Left lung (tissue), 10 donors: ENCODE results near the gene ATP7B. TPM values are rescaled to one million over a fixed set of nuclear protein-coding genes. Genes with fewer than 3 reads are reported as not detected.

ENCODE experiments used
- ATAC-seq: fragments of 200-7000 bp; cut with Tn5 transposase; one replicate; pipeline ENCODE4 v1.9.1; 2020; ENCODE audit warnings: moderate library complexity
- DNase-seq, 4 donors: peaks; one replicate each; pipeline ENCODE4 v3.0.0-alpha.2; 2013 to 2020
- H3K27ac ChIP-seq, 2 donors: fragments of 200-600 bp; sonication (generic) in 1 of 2; one replicate each; pipeline versions ENCODE4 v1.5.0 to v1.8.0; 2020 to 2021
- H3K27me3 ChIP-seq, 2 donors: fragments of 200-600 bp; sonication (generic) in 1 of 2; one replicate each; pipeline versions ENCODE4 v1.5.0 to v1.8.0; 2020 to 2021
- H3K36me3 ChIP-seq, 2 donors: fragments of 200-600 bp; sonication (generic) in 1 of 2; one replicate each; pipeline versions ENCODE4 v1.5.0 to v1.8.0; 2020 to 2021
- H3K4me1 ChIP-seq, 2 donors: fragments of 200-600 bp; one replicate each; pipeline ENCODE4 v1.8.0; 2021
- H3K4me3 ChIP-seq, 2 donors: fragments of 200-600 bp; sonication (generic) in 1 of 2; one replicate each; pipeline versions ENCODE4 v1.5.0 to v1.8.0; 2020 to 2021; ENCODE audit warnings: mild to moderate bottlenecking in 1 of 2
- H3K9me3 ChIP-seq, 2 donors: fragments of 200-600 bp; sonication (generic) in 1 of 2; one replicate each; pipeline versions ENCODE4 v1.5.0 to v1.8.0; 2020 to 2021
- CTCF ChIP-seq, 2 donors: fragments of 200-600 bp; sonication (generic) in 1 of 2; IDR thresholded peaks; one replicate each; pipeline versions ENCODE4 v1.5.0 to v1.8.0; 2021; ENCODE audit warnings: antibody characterized with exemption in 2 of 2
- intact Hi-C, 2 donors: fragments of 100-400 bp; cut with DNase I; formaldehyde crosslinking; loops; one replicate each; pipeline versions ENCODE4 v1.11.2 to v1.14.2; 2022
- polyA plus RNA-seq, 6 donors: library from polyadenylated mRNA; unstranded; fragments of 120-200 nt; gene quantifications; one replicate each; pipeline ENCODE4 v1.2.1, GENCODE V29; 2013; ENCODE audit not compliant: insufficient read length in 6 of 6
- total RNA-seq, 2 donors: library from RNA; stranded (reverse); fragmentation: NEBNext Ultra II Directional; extraction: Animal tissue kit (Norgen Biotek cat#: 25700); gene quantifications; one replicate each; pipeline ENCODE4 v1.2.1, GENCODE V29; 2021
- donor health status: DM: no; HTN: yes; CAD: no.
- donor health status: DM: no; HTN: no; CAD: no.

ATP7B gene
- total and polyA plus RNA-seq, 8 donors: 5.9 to 20.5 (median 18.4) TPM

DNA sequence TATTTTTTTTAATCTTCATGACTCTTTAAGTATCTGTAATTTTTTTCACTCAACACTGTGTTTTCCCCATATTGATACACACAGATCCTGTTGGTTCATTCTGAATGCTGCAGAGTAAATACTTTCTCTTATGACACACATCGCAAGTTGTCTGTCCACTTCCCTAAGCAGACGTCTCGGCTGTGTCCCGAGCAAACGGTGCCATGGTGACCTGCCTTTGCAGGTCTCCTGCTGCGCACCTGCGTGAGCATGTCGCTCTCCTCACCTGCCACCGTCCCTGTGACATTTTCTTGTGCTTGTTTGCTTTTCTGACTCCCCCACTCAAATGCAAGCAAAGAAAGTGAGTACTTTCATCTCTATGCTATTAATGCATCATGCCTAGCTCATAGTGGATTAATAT lies 91.7 kb downstream of the ATP7B start:
- Histone ChIP-seq H3K9me3 (no peaks in the 10 kb centered on the region), H3K27ac (no peak overlapping the region), H3K4me1 (no peaks in the 10 kb centered on the region), H3K4me3 (no peak overlapping the region), H3K36me3 (peaks cover 0 to 5% of the 10 kb centered on the region in 2 donors), H3K27me3 (no peaks in the 10 kb centered on the region)
- no peak for TF ChIP-seq CTCF (IDR thresholded peaks at IDR 0.05)
- intact Hi-C loops: no loop called here
- DNase-seq (peak in 1 of 4 donors; percentile 14), ATAC-seq (no peak)

DNA sequence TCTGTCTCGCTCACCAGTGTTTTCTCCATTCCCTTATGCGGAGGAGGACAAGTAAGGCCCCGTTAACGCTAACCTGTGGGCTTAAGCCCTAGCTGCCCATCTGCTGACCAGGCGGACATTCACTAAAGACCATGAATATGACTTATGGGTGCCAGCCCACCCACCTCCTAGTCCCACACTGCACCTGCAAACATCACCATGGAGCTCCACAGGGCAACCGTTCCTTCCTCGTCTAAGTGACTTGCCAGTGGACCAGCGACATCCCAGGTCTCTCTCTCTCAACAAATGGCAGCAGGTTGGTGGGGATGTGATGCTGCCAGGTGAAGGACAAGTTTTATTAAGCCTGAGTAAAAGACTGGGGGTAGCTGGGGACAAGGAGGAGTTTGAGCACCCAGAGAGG lies 94.3 kb downstream of the ATP7B start:
- ATAC-seq (no peak), DNase-seq (no peak)
- Histone ChIP-seq H3K27ac (no peak overlapping the region), H3K9me3 (no peaks in the 10 kb centered on the region), H3K4me1 (no peaks in the 10 kb centered on the region), H3K36me3 (no peaks in the 10 kb centered on the region), H3K4me3 (no peak overlapping the region), H3K27me3 (no peaks in the 10 kb centered on the region)
- no peak for TF ChIP-seq CTCF (IDR thresholded peaks at IDR 0.05)
- intact Hi-C loops: no loop called here

DNA sequence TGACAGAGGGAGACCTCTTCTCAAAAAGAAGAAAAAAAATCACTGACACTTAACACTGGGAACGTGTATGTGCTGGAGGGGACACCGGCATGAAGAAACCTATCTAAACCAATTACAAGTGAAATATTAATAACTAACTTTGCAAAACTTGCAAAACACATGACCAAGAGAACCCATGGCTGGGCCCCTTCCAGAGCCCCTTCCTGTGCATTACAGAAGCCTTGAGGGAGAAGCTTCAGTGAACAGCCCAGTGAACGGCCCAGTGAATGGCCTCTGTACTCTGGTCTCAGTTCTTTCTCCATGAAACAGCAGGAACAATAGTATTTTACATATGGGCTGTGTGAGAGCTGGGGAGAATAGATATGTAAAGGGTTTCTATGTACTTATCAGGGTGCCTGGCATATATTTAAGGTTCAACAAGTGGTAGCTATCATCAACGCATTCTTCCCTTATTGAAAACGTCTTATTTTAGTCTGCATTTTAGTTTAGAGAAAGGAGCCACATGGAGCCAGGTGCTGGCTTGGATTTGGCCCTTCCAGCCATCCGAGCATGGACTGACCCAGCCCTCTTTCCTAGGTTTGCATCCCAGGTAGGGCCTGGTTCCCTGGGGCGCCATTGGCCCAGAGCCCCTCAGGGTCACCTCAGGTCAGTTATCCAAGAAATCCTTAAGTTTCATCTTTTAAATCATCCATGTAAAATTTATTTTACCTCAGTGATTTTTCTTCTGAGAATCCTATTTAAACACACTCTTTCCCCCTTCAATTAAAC lies 95.0 kb downstream of the ATP7B start:
- H3K4me1 ChIP-seq: no peaks in the 10 kb centered on the region
- DNase-seq (no peak), ATAC-seq (no peak)
- H3K27ac ChIP-seq: no peak overlapping the region
- no peak for TF ChIP-seq CTCF (IDR thresholded peaks at IDR 0.05)
- H3K9me3 ChIP-seq: no peaks in the 10 kb centered on the region
- no peaks in the 10 kb centered on the region for H3K36me3 ChIP-seq
- H3K4me3 ChIP-seq: no peak overlapping the region
- intact Hi-C loops: no loop called here
- no peaks in the 10 kb centered on the region for H3K27me3 ChIP-seq

DNA sequence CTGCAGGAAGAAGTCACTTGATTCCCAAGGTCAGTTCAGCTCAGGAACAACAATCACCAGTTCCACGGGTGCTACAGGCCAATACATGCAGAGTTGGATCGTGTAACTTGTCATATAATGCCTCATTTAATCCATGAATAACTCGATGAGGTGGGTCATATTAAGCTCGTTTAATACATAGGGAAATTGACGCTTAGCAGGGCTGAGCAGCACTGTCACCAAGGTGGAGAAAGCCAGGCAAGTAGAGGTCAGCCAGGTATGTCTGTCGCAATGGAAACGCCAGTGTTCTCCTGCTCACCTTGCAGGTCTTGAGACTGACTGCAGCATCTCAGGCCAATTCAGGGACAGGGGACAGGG lies 97.1 kb downstream of the ATP7B start:
- TF ChIP-seq CTCF (IDR thresholded peaks at IDR 0.05): no peak

GRCh38 chr13:51913421-51914136 lies 97.7 kb downstream of the ATP7B start:
- no peak overlapping the region for H3K27ac ChIP-seq
- H3K36me3 ChIP-seq: no peaks in the 10 kb centered on the region
- ATAC-seq (no peak), DNase-seq (no peak)
- H3K27me3 ChIP-seq: no peaks in the 10 kb centered on the region
- no peaks in the 10 kb centered on the region for H3K4me1 ChIP-seq
- intact Hi-C loops: no loop called here
- no peaks in the 10 kb centered on the region for H3K9me3 ChIP-seq
- no peak overlapping the region for H3K4me3 ChIP-seq
- no peak for TF ChIP-seq CTCF (IDR thresholded peaks at IDR 0.05)

More for the DNA sequence above, 97.1 kb downstream of the ATP7B start:
- Histone ChIP-seq H3K36me3 (no peaks in the 10 kb centered on the region), H3K9me3 (no peaks in the 10 kb centered on the region), H3K4me1 (no peaks in the 10 kb centered on the region), H3K4me3 (no peak overlapping the region), H3K27me3 (no peaks in the 10 kb centered on the region), H3K27ac (no peak overlapping the region)
- no peak for ATAC-seq
- intact Hi-C loops: no loop called here
- no peak for DNase-seq
